Endothelial cell of hepatic sinusoid (primary cell): Measurements from ENCODE around the gene TTYH2.

ENCODE experiments used
- in situ Hi-C: cut with HindIII; loops from 2 replicates; pipeline ENCODE4 v1.10.0; 2017; ENCODE audit warnings: low sequenced_read_pairs

TTYH2 gene

DNA sequence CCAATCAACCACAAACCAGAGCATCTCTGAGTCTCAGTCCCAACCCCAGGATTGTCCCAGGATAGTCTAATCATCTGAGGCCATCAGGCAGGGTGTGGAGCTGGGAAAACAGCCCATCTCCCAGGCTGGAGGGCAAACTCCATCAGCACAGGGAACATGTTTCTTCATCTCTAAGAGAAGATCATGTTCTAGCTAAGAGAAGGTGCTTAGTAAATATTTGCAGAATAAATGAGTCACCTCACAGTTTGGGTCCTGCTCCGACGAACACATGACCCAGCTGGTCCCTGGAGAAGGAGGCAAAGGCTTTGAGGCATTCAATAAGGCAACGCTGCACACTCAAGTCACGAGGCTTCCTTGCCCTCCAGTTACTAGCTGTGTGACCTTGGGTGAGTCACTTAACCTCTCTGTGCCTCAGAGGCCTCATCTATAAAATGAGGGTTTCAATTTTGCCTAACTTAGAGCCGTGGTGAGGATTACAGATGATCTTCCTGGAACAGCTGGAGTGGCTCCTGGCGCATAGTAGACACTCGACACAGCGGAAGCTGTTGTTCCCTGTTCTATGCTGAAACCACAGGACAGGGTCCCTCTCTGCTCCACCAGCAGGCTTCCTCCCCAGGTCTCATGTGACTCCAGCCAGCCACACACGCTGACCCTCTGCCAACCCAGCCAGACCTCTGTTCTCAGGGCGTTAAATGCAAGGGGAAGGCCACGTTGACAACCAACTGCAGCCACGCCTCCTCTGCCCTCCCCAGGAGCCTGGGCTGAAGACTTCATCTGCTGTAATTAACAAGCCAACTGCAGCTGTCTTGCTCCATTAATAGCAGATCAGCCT lies 20.2 kb upstream of the TTYH2 start:
- in situ Hi-C loops: no loop called here

DNA sequence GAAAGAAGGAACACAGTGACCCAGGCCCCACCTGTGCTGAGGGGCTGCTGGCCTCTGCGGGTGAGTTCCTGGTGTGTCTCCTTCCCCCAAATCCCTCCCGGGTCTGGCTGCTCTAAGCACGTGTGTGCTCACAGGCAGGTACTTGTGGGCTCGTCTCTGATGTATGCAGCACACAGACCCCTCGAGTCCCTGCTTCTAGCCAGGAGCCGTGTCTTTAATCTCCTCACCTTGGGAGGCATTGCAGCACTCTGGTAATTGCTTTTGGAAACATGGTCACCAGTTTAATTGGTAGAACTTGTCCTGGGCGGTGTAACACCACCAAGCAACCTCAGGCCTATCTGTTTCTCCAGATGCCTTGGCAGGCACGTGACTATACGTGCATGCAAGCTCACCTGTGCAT lies 18.7 kb upstream of the TTYH2 start:
- in situ Hi-C loops: no loop called here

DNA sequence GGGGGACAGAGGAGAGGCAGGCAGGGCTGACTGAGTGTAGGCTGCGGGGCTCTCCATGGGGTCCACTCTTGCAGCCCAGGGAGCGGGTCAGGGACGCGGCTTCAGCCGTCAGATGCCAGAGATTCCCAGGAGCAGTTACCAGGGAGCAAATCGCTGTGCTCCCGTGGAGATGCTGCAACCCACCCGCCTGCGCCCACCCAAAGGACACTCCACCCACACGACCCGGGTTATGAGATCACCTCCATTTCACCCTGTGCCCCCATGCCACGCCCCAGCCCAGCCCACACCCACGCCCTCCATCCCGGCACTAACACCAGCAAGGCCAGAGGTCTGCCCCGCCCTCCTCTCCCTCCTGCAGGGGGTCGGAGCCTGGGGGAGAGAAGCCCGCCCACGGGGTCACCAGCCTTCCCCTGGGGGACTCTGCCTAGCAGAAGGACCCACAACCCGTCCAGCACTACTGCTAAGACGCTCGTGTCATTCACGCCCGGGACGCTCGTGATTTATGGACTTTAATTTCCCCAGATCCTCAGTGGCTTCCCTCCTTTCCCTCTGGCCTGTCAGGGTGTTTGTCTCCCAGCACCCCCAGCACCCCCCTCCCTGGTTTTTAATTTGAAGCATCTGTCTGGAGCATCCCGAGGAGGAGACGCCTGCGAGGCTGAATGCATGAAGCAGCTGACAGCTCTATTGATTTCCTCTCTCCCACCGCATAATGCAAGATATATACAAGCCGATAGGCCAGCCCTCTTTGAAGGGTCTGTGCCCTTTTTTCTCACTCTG lies 16.6 kb upstream of the TTYH2 start:
- in situ Hi-C loops: no loop called here

DNA sequence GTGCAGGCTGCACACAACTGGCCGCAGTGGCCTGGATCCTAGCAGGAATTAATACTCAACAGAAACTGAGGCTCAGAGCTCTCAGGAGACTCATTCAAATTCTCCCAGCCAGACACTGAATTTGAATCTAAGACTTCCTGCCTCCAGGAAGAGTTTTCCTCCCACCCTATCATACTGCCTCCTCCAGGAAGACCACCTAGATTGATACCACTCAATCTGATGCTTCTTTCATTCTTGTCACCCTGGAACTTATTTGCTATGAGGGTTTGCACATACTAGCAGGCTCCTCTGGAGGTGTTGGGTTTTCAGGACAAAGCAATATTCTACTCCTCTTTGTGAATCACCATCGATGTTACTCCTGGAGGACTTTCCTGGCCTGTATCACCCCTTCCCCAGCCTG lies 15.6 kb upstream of the TTYH2 start:
- in situ Hi-C loops: no loop called here

DNA sequence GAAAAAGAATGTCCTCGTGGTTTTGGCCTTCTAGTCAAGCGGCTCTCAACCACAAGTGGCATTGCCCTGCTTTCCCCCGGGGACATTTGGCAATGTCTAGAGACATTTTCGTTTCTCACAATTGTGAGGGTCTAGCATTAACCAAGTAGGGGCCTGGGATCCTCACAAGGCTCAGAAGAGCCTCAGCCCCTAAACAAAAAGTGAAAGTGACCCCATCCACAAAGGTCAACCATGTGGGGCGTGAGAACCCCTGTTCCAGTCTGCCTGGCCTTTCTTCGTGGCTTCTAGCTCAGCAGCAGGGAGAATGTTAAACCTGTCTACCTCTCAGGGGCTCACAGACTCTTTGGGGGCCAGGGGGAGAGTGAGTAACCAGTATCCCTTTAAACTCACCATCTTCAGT lies 14.7 kb upstream of the TTYH2 start:
- in situ Hi-C loops: no loop called here

DNA sequence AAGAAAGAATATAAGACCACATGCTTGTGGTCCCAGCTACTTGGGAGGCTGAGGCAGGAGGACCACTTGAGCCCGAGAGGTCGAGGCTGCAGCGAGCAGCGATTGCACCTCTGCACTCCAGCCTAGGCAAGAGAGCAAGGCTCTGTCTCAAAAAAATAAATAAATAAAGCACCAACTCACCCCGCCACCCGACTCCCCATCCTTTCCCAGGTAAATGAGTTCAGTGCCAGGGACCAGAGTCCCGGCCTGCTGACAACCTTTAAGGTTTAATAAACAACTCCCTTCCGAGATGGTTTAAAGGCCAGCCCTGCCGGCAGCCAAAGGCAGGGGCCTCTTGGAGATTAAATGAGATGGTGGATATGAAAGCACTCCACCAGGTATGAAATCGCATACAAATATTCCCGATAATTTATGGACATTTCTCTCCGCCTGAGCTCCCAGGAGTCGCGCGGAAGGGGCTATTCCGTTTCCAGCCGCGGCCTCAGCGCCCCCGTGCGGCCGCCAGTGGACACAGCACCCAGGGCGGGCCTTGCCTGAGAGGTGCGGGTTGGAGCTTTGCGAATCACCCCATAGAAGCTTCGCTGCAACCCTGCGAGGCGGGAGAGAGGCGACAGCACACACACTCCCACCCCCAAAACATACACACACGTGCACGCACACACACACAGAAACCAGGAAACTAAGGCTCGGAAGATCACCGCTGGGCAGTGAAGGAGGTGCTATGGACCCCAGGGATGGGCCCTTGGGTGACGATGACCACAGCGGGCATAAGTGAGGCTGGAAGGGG lies 13.9 kb upstream of the TTYH2 start:
- in situ Hi-C loops: no loop called here

DNA sequence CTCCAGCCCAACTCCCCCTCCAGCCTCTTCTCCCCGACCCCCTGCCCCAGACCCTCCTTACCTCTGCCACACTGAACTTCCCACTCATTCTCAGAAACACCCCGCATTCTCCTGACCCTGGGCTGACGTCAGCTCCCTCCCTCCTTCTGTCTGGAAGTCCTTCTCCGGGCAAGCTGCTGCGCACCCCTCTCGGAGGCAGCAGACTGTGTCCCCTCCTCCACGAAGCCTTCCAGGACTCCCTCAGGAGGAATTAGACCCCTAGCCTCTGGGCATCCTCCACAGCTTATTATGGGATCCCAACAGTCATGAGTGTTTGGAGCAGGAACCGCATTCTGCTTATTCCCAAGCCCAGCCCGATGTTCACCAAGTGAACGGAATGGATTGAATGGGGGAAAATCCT lies 13.3 kb upstream of the TTYH2 start:
- in situ Hi-C loops: no loop called here

DNA sequence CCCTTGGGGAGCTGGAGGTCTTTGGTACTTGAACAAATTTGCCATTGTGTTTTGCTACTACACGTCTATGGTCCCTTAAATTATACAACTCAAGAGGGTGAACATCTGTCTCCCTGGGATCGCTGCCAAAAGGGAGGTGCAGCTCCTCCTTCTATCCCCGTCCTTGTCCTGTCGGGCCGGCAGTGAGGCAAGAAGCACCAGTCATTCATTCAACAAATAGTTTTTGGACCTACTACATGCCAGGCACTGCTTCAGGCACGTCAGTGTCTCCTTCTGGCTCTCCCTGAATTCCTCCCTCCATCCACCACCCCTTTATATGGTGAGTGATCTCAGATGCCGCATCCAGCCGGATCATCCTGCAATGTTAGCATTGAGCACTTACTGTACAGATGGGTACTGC lies 12.1 kb upstream of the TTYH2 start:
- in situ Hi-C loops: no loop called here

DNA sequence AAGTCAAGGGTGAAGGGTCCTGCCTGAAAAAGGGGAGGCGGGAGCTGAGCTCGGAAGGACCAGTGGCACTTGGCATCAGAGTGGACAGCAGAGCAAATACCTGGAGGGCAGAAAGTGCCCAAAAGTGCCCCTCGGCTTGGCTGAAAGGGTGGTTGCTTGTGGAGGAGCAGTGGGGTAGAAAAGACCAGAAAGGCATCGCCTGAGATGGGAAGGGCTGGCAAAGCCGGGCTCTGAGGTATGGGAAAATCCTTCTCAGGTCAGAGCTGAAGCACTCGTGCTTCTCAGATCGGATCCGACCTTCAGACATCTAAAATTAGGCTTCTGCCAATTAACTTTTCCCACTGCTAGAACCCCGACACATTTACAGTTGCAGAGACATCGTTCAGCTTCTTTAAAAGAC lies 11.4 kb upstream of the TTYH2 start:
- in situ Hi-C loops: no loop called here

DNA sequence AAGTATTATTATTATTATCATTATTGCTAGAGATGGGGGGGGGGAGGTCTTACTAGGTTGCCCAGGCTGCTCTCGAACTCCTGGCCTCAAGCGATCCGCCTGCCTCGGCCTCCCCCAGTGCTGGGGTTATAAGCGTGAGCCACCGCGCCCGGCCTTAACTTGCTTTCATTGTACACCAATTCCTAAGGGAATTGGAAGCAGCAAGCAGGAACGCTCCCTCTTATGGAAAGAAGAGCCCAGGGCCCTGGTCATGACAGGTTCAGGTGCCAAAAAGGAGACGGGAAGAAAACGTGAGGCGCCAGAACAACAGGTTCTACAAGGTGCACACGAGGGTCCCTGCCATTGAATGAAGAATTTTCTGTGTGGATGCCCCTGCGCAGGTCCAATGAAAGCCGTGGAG lies 10.4 kb upstream of the TTYH2 start:
- in situ Hi-C loops: no loop called here

DNA sequence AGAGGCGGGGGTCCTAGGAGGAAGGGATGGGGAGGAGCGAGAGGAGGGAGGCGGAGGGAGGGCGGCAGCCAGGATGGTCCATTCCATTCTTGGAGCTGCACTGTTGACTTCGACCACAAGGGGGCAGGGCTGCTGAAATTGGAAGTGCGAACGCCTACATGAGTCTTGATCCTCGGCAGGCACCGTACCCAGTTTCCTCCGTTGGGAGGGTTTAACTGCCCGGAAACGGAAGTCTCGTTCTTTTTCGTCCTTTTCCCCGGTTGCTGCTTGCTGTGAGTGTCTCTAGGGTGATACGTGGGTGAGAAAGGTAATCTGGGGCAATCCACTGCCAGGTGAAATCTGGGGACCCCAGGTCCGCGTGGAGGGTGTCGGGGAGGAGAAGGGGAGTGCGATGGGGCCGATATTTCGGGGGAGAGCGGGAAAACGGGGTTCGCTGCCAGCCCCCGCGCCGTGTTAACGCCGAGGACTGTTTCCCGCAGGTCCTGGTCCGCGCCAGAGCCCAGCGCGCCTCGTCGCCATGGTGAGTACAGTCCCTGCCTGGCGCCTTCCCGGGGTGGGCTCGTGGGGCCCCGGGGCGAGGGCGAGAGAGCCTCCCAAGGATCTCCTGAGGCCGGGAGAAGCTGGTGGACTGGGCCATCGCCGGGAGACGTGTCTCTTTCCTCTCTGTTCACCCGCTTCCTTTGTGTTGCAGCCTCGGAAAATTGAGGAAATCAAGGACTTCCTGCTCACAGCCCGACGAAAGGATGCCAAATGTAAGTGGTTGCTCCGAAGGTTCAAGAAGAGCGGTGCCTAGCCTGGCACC lies 9.7 kb upstream of the TTYH2 start, which contains the start of gene RPL38:
Gene RPL38, plus strand, starts transcription at position 240 of the 802 bp plus-strand sequence. Its CDS starts 278 bp downstream, at position 518.
- in situ Hi-C loops: no loop called here

DNA sequence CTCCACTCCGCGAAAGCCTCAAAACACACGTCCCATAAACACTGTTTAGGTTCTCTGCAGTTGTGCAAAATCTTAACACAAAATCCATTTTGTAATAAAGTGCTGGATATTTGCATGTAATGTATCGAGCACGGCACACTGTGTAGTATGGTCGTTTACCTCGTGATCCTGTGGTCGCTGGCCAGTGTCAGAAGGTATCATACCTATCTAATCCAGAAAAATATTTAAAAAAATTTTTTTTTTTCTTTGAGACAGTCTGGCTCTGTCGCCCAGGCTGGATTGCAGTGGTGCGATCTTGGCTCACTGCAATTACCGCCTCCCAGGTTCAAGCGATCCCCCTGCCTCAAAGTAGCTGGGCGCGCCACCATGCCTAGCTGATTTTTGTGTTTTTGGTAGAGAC lies 8.9 kb upstream of the TTYH2 start:
- in situ Hi-C loops: no loop called here

DNA sequence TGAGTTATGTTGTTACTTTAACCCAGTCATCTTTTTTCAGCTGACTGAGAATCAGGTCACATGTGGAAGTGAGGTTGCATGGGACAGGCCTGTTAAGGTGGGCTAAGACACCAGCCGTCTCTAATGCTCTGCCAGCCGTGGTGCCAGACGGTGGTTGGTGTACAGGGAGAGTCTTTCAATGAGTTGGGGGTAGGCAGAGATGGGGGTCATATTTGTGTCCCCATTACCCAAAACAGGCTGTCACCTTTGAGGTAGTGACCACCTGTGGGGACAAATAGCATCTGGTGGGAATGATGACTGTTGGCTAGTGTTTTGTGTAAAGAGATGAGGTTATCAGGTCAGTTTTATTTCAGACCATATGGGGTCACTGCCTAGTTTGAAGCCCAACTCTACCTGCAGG lies 8.1 kb upstream of the TTYH2 start:
- in situ Hi-C loops: no loop called here

DNA sequence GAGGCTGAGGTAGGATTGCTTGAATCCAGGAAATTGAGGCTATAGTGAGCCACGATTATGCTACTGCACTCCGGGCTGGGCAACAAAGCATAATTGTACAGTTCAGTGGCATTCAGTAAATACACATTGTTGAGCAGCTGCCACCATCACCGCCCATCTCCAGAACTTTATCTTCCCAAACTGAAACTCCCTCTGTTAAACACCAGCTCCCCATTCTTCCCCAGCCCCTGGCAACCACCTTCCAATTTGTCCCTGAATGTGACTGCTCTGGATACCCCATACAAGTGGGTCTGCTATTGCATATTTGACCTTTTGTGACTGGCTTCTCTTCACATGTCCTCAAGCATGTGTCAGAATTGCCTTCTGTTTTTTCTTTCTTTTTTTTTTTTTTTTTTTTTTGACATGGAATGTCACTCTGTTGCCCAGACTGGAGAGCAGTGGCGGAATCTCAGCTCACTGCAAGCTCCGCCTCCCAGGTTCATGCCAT lies 7.0 kb upstream of the TTYH2 start:
- in situ Hi-C loops: no loop called here

DNA sequence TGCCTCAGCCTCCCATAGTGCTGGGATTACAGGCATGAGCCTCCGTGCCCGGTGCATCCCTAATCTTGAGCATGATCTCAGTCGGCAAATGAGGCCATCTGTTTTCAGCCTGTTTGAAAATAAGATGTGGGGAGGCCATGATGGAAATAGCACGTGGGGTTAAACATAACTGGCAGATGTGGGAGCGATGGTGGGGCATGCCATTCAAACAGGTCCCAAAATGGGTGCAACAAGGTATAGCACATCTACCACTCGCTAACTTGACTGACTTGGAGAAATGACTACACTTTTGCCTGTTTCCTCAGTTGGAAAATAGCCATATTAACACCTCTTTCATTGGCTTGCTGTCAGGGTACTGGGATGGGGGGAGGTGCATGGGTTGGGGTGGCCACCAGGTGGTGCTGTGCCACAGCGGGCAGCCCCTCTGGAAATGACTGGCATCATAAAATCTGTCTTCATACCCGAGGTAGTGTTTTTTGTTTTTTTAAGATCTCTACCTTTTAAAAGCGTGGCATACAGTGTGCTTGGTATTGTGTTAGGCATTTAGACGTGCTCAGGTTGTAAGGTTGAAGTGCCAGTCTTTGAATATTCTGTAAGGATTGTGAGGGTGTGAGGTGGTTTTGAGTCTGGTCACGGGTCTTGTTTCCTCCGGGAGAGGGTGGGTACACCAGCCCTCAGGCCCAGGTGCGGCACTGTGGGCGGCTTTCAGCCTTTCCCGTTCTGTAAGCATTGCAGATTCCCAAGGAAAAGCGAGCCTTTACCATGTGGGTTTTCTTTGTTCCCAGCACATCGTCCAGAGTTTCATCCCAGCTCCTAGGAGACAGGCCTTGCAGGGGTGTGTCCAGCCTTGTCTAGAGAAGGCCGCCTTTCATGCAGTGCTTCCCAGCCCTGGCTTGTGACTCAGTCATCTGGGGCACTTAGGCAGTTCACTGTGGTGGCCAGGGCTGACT lies 2.9 kb upstream of the TTYH2 start:
- in situ Hi-C loops: no loop called here

DNA sequence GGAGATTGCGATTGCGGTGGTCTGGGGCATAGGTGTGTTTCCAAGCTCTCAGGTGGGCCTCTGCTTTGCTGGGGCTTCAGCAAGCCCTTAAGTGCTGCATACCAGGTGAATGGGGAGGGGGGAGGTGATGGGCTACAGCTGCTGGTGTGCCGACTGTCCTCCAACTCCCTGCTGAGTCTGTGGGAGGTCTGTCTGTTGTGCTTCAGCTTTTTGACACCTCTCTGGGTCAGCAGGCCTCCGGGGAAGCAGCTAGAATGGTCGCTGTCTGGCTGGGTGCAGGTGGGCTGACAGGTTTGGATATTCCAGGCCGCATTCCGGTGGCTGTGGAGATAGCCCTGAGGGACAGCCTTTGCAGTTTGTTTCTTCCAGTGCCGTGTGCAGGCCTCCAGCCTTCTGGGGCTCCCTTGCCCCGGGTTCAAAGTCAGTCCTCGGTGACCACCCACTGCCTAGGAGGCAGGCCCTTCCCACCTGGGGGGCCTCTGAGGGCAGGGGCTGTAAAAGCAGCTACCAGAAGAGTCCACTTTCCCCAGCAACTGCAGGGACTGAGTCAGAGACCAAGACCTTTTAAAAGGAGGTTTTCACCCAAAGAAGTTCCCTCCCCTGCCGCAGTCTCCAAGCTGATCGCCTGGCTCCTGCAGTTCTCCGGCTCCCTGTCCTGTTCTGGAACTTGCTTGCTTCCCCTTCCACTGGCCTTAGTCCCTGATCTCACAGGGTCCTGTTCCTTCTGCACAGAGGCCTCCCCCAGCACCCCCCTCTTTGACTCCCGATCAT lies 2.0 kb upstream of the TTYH2 start:
- in situ Hi-C loops: no loop called here

DNA sequence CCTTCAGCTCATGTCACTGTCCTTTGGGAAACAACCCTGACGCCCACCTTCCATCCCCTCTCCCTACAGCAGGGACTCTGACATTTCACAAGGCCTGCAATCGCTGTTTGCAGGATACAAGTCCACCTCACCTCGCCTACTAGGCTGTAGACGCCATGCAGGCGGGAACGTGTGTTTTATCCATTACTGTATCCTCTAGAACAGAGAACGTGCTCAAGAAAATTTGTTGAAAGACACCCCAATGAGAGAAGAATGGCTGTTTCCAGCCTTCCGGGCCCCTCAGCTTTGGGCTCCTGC lies 1.5 kb upstream of the TTYH2 start:
- in situ Hi-C loops: no loop called here

DNA sequence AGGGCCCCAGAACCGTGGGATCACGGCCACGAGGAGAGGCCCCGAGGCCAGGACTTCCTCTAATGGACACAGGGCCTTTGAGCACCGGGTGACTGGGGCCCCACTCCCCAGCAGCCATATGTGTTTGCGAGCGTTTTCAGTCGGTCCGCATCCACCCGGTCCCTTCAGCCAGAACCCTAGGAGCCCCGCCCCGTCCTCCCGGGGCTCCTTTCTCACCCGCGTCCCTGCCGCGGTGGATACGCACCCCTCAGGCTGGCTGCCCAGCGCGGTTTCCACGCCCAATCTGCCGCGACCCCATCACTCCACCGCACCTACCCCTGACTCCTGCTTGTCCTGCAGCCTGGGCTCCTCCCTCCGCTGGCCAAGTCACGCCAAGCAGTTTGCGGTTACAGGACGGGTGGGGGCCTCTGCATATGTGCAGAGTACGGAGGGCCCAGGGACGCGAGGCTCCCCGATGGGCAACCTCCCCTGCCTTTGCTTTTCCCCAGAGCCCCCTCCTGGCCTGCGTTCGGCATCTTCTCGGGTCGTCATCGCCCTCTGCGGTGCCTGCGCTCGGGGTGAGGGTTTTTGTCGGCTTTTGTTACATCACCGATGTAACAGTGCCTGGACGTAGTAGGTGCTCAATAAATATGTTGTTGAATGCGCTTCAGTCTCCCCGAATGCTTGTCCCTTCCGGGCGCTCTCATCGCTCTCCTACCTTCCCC lies 1.0 kb upstream of the TTYH2 start:
- in situ Hi-C loops: no loop called here
